ENCODE data around the gene CCL5.

Gene CCL5

DNA sequence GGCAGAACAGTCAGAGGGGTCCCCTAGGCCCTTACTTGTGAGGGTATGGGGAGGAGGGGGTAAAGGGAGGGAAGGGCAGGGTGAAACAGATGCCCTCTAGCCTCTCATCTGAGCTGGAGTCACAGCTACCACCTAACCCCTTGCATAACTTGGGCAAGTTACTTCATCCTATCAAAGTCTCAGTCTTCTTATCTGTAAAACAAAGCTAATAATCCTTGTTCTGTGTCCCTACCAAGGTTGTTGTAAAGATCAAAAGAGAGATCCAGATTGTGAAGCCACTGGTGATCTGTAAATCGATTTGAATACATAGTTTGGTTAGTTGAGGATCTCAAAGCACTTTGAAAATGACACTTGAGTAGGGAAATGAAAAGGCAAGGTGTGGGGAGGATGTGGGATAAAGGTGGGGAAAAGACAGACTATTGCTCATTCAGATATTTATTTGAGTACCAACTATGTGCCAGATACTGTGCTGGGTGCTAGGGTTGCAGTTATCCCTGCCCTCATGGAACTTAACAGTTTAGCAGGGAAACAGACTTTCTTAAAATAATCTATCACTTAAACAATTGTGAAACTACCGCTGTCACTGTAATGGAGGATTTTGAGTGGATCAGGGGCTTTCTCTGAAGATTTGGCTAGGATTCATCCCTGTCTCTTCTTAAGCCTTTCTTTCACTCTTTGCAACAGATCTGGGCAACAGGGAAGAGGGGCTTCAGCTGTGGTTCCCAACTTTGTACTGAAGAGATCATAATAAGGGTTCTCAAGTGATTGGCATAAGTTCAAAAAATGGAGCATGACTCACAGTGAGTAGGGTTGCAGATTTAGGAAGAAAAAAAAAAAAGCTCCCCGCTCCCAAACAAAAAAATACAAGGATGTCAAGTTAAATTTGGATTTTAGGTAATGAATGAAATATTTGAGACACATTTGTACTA lies 14.5 kb downstream of the CCL5 start:
- no peak for DNase-seq

DNA sequence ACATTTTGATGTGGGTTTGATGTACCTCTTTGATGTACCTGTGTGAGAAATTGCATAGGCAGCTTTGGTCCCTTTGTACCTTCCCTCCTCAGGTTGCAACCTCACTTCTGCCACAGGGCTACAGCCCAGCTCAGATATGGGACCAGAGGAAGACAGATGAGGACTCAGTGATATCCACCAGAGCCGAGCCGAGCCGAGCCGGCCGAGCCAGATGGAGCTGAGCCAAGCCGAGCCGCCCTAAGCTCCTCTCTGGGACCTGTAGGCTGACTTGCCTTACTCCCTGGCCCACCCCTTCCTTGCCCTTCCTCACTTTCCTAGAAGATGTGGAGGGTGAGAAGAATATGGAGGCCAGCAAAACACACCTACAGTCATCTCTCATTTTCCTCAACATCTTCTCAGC lies 15.3 kb downstream of the CCL5 start:
- DNase-seq = no peak

DNA sequence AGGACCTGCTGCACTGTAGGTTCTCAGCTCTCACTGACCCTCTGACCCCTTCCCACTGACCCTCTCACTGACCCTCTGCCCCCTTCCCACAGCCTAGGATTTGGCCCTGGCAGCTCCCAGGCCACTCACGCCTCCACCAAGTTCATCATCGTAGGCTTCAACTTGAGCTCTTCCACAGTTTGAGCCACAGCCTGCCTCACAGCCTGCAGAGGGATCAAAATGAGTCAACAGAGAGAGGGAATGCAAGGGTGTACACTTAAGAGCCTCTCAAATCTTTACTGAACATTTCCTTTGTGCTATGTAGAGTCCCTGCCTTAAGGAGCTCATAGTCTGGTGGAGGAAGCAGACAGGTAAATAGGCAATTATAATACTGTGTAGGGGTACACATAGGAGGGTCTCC lies 23.6 kb downstream of the CCL5 start:
- no peak for DNase-seq

DNA sequence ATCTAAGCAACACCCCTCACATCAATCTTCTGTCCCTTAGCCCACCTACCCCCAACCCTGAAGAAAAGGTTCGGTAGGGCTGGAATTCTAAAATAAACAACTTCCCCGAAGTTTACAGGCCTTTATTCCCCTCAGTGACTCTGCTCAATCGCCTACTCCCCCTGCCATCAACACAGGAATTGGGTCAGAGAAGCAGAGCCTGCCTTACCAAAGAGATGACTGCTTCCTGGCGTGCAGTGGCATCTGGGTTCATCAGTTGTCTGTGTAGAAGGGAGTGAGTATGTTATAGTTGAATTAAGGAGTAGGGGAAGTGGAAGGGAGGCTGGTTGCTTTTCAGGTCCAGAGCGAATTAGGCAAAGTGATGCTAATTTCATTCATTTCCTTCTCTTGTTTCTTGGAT lies 24.2 kb downstream of the CCL5 start:
- no peak for DNase-seq

DNA sequence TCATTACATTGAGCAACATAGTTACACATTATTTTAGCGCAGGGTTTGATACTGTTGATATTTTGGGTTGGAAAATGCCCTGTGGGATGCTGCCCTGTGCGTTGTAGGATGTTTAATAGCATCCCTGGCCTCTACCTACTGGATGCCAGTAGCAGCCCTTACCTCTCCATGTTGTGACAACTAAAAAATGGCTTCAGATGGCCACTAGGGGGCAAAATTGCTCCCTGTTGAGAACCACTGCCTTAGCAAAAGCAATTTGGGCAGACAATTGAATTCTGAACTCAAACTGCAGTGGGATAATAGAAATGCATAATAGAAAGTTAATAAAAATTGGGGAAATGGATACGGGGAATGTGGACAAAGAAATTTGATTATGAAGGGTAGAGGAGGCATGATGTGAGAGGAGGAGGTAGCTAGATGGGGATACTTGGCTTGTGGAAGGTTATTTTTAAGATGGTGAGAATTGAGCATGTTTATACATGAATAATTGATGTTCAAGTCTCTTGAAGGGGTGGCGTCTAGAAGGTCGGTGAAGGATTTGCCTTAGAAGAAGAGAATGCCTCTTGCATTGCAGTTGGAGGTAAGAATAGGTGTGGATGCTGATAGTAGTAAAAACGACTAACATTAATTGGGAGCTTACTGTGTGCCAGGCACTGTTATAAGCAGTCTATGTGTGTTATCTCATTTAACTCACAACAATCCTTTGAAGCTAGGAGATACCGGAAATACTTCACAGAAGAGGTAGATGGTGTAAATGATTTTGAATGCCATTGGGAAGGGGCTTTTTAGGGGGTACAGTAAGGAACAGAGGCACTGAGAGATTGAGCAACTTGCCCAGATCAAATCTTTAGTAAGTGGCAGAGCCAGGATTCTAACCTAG lies 30.5 kb downstream of the CCL5 start:
- DNase-seq = peak; percentile 48

DNA sequence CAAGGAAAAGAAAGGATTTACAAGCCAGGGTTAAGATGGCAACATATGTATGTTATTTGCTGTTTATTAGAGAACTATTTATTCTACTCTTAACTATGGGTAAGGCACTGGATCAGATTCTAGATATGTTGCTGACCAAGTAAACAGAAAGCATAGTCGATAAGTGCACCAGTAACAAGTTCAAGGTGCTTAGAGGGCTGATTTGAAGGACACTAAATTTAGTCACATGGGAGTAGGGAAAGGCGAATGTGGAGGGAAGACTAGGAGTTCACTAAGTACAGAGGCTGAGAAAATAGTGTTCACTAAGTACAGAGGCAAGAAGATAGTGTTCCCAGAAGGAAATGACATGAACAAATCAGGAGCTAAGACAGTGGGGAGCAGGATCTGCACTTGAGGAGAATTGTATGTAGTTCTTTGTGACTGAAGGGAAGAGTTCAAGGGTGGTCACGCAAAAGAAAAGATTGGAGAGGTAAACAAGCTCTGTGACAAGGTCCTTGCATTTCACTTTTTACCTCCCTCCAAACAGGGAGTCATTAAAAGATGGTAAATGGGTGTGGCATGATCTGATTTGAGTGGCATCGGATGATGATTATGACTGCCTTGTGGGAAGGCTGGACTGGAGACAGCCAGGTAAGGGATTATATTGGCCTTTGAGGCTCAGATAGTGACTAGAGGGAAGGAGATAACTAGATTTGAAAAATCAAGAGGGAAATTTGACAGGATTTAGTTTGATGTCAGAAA lies 32.4 kb downstream of the CCL5 start:
- no peak for DNase-seq

DNA sequence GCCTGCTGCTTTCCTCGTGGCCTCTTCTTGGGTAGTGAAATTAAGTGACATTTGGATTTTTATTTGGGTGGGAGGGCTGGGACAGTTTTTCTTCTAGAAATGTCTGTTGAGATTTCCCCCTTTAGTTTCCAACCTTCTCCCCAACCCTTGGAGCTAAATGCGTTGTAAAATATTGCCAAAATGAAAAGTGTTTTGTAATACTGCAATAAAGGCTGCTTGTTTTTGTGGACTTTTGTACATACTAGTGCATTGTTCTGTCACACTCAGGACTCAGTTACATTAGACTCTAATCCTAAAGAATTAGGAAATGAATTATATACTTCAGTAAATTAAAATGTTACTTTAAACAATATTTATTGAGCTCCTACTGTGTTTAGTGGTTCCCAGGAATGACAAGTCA lies 33.2 kb downstream of the CCL5 start:
- no peak for DNase-seq

DNA sequence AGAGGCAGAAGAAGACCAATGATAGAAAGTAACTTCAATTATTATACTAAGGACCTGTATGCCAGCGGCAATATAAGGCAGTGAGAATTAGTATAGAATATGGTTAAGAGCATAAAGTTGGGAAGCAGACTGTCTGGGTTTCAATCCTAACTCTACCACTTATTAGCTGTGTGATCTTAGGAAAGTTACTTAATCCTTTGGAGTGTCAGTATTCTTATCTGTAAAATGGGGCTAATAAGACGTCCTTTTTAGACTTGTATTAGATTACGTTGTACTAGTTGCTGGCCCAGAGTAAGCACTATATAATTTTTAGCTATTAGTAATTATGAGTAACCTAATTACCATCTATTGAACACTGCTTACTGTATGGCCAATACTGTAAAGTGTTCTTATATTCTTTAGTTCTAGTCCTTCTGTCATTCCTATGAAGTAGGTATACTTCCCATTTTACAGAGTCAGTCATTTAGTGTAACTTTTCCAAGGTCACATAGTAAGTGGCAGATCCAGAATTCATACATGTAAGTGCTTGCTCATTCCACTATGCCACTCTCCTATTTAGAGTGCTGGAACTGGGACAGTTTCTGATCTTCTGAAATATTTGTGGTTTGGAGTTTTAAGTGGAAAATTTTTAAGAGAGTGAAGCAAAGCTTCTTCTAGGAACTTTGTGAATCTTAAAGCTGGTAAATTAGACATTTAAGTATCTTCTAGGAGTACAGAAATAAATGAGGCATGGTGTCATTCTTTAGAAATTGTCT lies 33.9 kb downstream of the CCL5 start:
- DNase-seq = no peak

DNA sequence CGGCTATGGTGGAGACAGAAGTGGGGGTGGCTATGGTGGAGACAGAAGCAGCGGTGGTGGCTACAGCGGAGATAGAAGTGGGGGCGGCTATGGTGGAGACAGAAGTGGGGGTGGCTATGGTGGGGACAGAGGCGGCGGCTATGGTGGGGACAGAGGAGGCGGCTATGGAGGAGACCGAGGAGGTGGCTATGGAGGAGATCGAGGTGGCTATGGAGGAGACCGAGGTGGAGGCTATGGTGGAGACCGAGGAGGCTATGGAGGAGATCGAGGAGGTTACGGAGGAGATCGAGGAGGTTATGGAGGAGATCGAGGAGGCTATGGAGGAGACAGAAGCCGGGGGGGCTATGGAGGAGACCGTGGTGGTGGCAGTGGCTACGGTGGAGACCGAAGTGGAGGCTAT lies 35.6 kb downstream of the CCL5 start:
- no peak for DNase-seq

DNA sequence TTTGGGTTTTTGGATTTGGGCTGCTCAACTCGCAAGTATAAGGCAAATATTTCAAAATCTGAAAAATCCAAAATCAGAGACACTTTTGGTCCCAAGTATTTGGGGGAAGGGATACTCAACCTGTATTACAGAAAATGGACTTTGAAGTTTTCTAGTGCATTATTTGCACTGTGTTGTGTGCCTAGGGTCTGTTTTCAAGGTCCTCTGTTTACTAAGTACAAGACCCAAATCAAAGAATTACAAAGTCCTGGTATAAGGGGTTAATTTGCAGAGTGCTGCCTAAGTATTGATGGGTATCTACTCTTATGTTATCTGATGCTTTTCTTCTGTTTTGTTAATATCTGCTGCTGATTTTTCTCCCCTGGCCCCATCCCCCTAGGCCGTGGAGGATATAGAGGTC lies 36.5 kb downstream of the CCL5 start:
- no peak for DNase-seq

DNA sequence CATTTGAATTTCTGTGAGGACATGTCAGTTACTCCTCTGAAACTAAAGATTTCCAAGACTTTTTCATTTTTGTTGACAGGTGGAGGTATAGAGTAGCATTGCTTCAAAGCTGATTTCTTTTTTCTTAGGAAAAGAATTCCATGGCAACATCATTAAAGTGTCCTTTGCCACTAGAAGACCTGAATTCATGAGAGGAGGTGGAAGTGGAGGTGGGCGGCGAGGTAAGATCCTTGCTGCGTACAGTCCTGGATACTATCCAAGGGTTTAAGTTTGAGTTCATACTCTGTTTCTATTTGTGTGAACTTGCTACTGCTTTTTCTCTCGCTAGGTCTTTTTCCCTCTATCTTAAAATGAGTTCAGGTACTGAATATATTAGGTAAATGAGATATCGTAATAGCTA lies 37.9 kb downstream of the CCL5 start:
- DNase-seq = no peak

DNA sequence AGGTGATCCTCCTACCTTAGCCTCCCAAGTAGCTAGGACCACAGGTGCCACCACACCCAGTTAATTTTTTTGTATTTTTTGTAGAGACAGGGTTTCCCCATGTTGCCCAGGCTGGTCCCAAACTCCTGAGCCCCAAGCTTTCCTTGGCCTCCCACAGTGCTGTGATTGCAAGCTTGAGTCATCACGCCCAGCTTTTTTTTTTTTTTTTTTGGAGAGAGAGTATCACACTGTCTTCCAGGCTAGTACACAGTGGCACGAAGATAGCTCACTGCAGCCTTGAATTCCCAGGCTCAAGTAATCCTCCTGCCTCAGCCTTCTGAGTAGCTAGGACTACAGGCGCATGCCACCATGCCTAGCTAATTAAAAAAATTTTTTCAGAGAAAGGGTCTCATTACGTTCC lies 38.7 kb downstream of the CCL5 start:
- no peak for DNase-seq

DNA sequence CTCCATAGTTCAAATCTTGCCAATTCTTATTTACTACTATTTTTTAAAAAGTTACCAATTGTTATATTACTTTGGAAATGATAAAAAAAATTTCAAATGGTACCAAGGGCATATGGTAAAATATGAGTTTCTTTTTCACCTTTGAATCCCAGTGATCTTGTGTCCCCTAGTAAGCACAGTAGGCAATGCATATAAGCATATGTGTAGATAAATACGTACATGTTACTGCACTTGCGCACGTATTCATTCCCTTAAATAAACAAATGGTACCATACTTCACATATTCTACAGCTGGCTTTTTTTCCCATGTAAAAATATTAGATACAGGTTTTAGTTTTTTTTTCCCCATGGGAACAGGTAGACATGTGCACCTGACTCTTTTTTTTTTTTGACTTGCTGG lies 39.1 kb downstream of the CCL5 start:
- DNase-seq = no peak

DNA sequence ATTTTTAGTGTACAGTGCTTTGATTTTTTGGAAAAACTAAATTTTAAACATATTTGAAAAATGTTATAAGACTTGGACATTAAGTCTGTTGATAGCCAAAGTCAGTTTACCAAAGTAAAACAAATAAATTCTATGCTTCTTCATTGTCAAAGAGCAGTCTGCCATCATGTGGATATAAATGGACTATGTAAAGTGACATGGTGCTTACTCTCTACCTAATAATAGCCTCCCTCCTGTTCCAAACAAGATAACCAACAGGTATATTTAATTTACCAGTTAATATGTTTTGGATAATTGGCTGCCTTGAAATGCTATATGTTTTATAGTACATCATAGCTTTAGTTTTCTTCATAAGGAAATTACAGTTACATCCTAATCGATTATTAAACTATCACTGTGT lies 55.0 kb downstream of the CCL5 start:
- no peak for DNase-seq

Measured in CD4-positive, alpha-beta T cell treated with Interleukin-15 for 1 hour (primary cell).